Choroid plexus epithelial cell (primary cell): ENCODE measurements around the gene NID2.

Experiments used
- DNase-seq: peaks from one replicate; pipeline ENCODE4 v3.0.0-alpha.2; 2010; ENCODE audit warnings: low read depth
- H3K4me3 ChIP-seq: 2 replicates; pipeline ENCODE4 v1.5.1; 2011; ENCODE audit warnings: low read depth, mild to moderate bottlenecking, control low read depth, low read length, moderate library complexity
- CTCF ChIP-seq: conservative IDR thresholded peaks from 2 replicates; pipeline ENCODE4 v1.5.1; 2011; ENCODE audit warnings: low read depth, mild to moderate bottlenecking, control low read depth, inconsistent platforms, low read length, moderate library complexity

The NID2 gene

GRCh38 chr14:52068615-52069306, at the start of gene NID2:
TSS of gene NID2 (minus strand) at chr14:52069059. CDS start at chr14:52068994, 65 bp downstream.
- TF ChIP-seq CTCF, result peak; percentile 23
- H3K4me3 ChIP-seq, result peak within 1 kb of the TSS; percentile 94
- DNase-seq, result peak; percentile 97

GRCh38 chr14:52117111-52117832, 48.4 kb upstream of the NID2 start:
- no peak overlapping the region for H3K4me3 ChIP-seq
- peak; percentile 67 for DNase-seq
- TF ChIP-seq CTCF, result no peak

GRCh38 chr14:52115286-52115685, 46.4 kb upstream of the NID2 start:
- DNase-seq, result no peak
- no peak for TF ChIP-seq CTCF
- no peak overlapping the region for H3K4me3 ChIP-seq

GRCh38 chr14:52112336-52113018, 43.6 kb upstream of the NID2 start:
- no peak for TF ChIP-seq CTCF
- H3K4me3 ChIP-seq, result no peak overlapping the region
- peak; percentile 47 for DNase-seq

- H3K4me3 ChIP-seq, result no peak overlapping the region
- peak; percentile 76 for DNase-seq
- no peak for TF ChIP-seq CTCF
These were observed 42.7 kb upstream of the NID2 start for GRCh38 chr14:52111583-52111982.

GRCh38 chr14:52110441-52111086, 41.7 kb upstream of the NID2 start:
- H3K4me3 ChIP-seq, result no peak overlapping the region
- peak; percentile 84 for DNase-seq
- no peak for TF ChIP-seq CTCF
